Urinary bladder (tissue), 4 donors: ENCODE results near the gene CMIP. TPM values are rescaled to one million over a fixed set of nuclear protein-coding genes. Genes with fewer than 3 reads are reported as not detected.

ENCODE experiments used
- DNase-seq: peaks from one replicate; pipeline ENCODE4 v3.0.0-alpha.2; 2015; ENCODE audit errors: extremely low spot score
- H3K27ac ChIP-seq: one replicate; pipeline ENCODE4 v1.5.1; 2013; ENCODE audit warnings: low read depth, mild to moderate bottlenecking, moderate library complexity
- H3K36me3 ChIP-seq: one replicate; pipeline ENCODE4 v1.6.1; 2013; ENCODE audit warnings: mild to moderate bottlenecking, moderate library complexity; ENCODE audit not compliant: insufficient read depth
- H3K4me1 ChIP-seq: one replicate; pipeline ENCODE4 v1.6.1; 2013; ENCODE audit warnings: mild to moderate bottlenecking, moderate library complexity; ENCODE audit not compliant: insufficient read depth
- H3K4me3 ChIP-seq: one replicate; pipeline ENCODE4 v1.5.1; 2013; ENCODE audit warnings: low read depth, low read length
- WGBS: extraction: QIAGEN DNeasy Blood & Tissue Kit; methylation state at CpG from one replicate; pipeline ENCODE4 v1.1.7; 2013; 5-methylcytosine and 5-hydroxymethylcytosine counted together
- polyA plus RNA-seq: library from polyadenylated mRNA; stranded (reverse); fragments of 200-250 nt; gene quantifications from one replicate; pipeline ENCODE4 v1.2.3, GENCODE V29; 2013
- total RNA-seq: library from RNA; depleted of rRNA; stranded (reverse); fragments of >200 nt; gene quantifications from one replicate; pipeline ENCODE4 v1.2.3, GENCODE V29; 2014
- donor health status: healthy with polysubstance abuse.
- donor health status: healthy.

The CMIP gene
- total and polyA plus RNA-seq, 2 donors: 21.7 to 29.4 TPM

DNA sequence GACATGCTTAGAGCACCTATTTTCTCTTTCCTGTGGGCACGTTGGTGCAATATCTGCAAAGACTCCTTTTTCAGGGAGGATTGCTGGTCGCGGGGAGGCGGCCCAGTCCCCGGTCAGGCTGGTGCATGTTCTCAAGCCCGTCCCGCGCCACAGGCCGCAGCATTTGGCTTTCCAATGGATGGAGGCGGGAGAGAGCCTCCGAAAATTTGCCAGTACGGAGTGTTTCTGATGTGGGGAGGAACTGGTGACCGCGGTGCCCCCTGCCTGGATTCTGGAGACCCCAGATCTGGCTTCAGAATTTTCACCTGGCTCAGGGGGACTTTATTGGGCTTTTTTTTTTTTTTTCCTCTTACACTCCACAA is 2.3 kb downstream of the CMIP start:
- Histone ChIP-seq H3K4me3 (peak overlapping the region; percentile 93), H3K27ac (peak overlapping the region; percentile 85), H3K4me1 (no peaks in the 10 kb centered on the region), H3K36me3 (no peaks in the 10 kb centered on the region)
- DNase-seq: no peak
- WGBS: 43% methylated on average over 14 of the region's 14 CpGs

DNA sequence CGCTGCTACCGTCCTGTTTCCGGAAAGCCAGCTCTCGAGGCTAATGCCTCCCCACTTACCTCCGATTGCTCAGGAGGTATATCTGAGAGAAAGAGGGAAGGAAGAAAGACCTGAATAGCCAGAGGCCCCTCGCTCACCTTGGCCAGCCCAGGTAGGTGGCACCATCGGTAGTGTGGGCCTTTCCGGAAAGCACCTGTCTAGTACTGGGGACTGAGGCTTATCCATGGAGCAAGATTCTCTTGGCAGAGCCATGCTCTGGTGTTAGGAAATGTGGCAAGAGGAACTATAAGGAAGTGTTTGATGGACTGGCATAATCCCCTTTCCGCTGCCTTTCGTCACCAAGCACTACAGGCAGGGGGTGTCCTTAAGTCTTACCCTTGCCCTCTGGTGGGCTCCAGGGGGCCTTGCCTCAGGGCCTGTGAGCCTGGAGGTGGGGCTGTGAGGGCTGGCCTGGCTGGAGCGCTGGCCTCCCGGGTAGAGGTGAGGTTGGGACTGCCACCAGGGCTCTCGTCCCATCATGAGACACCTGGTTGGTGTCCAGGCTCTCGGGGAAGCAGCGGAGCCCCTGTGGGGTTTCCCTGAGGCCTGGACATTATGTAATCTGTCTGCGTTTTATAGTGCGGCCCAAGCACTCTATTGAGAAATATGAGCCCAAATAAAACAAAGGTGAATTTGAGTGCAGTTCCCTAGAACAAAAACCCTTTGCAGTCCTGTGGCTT is 2.9 kb downstream of the CMIP start:
- DNase-seq: no peak
- Histone ChIP-seq H3K4me3 (no peak overlapping the region), H3K4me1 (no peaks in the 10 kb centered on the region), H3K36me3 (no peaks in the 10 kb centered on the region), H3K27ac (peak overlapping the region; percentile 85)
- 66% methylated on average over 17 of the region's 17 CpGs for WGBS

DNA sequence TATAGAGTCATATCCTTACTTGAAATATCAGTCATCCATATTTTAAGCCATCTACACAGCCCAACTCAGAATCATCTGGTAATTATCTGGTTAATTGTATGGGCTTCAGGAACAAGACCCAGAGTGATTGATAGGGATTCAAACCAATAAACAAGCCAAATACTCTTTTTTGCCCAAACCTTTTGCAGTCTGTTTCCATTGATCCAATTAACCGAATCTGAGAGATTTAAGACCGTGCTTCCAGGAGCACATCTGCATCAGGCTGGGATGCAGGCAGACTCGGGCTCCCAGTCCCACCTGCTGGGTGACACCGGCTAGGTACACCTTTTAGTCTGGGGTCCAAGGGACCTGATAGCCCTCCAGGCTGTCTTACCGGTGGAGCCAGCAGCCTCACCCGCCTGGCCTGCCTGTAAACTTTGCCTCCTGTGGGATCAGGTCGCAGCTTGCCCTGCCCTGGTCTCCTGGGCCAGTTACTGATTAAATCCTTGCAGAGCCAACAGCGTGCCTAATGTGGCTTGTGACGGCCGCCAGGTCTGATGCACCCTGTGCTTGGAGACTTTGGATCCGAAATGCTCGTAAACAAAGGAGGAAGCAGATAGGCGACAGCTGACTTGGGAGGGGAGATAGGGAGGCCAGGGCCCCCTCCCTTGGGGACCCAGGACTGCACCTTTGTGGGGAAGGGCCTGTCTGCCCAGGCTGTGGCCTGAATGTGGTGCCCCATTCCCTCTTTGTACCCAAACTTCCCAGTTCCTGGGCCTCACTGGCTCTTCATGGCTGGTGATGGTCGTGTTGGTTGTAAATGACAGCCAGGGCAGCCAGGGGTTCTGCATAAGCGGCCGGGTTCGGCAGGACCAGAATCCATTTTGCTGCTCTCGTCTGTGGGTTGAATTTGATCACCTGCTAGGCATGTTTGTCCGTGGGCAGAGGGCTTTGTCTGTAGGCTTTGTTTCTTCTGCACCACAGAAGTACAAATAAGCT is 3.8 kb downstream of the CMIP start:
- no peak for DNase-seq
- Histone ChIP-seq H3K4me3 (no peak overlapping the region), H3K27ac (peak overlapping the region; percentile 85), H3K4me1 (no peaks in the 10 kb centered on the region), H3K36me3 (no peaks in the 10 kb centered on the region)
- 65% methylated on average over 19 of the region's 19 CpGs for WGBS

DNA sequence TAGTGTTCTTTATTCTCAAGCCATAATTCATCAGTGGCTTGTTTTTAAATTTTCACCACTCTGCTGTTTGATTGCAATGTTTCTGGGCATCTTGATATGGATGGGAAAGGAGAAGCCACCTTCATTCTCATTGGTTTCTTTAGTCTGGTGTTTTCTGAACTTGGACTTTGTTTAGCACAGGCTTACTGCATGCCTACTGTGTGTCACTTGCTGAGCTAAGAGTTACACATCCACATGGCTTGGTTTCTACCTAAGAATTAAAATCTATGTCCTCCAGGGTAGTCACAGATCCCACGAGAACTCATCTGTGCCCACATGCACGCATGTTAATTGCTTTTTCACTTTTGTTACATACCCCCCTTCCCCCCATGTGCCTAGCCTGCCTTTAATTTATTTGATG is 4.6 kb downstream of the CMIP start:
- H3K4me1 ChIP-seq: no peaks in the 10 kb centered on the region
- H3K4me3 ChIP-seq: no peak overlapping the region
- H3K36me3 ChIP-seq: no peaks in the 10 kb centered on the region
- 93% methylated on average over 2 of the region's 2 CpGs for WGBS
- H3K27ac ChIP-seq: peak overlapping the region; percentile 69
- no peak for DNase-seq

DNA sequence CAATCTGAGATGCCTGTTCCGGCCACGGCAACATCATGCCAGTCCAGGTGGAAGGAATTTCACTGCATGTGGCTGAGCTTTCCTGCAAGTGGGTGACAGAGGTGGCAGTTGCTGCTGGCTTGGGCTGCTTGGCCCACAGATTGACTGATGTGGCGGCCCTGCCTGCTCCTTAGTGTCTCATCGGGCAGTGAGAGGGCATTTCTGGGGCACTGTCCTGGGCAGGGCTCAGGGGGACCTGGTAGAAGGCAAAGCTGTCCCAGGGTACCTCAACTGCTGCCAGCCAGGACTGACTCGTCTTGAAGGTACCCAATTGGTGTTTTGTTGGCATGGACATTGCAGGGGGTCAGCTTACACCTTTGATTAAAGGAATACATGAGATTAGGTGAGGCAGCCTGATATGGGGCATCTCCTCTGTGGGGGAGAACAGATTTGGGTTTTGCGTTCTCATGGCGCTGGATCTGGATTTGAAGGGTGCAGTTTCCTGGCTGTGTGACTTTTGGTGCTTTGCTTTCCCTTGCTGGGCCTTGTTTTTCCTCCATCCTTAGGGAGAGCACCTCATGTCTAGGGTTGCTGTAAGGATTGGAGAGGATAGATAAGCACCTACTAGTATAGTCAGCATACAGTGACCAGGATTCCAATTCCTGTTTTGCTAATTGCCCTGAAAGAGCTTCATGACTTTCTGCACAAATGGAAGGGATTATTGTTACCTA is 5.4 kb downstream of the CMIP start:
- WGBS: 91% methylated on average over 7 of the region's 7 CpGs
- Histone ChIP-seq H3K36me3 (no peaks in the 10 kb centered on the region), H3K4me3 (no peak overlapping the region), H3K27ac (no peak overlapping the region), H3K4me1 (no peaks in the 10 kb centered on the region)
- DNase-seq: no peak

DNA sequence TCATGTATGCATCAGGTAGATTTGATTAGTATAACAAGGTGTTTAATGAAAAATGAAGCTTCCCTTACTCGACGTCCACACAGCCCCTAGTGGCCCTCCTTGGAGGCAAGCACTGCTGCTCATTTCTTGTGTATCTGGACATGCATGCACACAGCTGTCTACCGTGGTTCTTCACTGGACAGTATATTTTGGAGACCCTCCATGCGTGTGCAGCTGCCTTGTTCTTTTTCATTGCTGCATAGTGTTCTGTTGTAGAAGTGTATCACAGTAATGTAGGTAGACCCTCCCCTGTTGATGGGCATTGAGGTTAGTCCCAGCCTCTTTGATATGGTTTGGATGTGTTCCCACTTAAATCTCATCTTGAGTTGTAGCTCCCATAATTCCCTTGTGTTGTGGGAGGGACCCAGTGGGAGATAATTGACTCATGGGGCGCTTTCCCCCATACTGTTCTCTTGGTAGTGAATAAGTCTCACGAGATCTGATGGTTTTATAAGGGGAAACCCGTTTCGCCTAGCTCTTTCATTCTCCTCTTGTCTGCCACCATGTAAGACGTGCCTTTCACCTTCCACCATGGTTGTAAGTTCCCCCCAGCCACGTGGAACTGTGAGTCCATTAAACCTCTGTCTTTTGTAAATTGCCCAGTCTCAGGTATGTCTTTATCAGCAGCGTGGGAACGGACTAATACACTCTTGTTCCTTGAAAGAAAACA is 6.3 kb downstream of the CMIP start:
- H3K27ac ChIP-seq: no peak overlapping the region
- 89% methylated on average over 12 of the region's 12 CpGs for WGBS
- H3K36me3 ChIP-seq: no peaks in the 10 kb centered on the region
- no peak overlapping the region for H3K4me3 ChIP-seq
- no peak for DNase-seq
- no peaks in the 10 kb centered on the region for H3K4me1 ChIP-seq

DNA sequence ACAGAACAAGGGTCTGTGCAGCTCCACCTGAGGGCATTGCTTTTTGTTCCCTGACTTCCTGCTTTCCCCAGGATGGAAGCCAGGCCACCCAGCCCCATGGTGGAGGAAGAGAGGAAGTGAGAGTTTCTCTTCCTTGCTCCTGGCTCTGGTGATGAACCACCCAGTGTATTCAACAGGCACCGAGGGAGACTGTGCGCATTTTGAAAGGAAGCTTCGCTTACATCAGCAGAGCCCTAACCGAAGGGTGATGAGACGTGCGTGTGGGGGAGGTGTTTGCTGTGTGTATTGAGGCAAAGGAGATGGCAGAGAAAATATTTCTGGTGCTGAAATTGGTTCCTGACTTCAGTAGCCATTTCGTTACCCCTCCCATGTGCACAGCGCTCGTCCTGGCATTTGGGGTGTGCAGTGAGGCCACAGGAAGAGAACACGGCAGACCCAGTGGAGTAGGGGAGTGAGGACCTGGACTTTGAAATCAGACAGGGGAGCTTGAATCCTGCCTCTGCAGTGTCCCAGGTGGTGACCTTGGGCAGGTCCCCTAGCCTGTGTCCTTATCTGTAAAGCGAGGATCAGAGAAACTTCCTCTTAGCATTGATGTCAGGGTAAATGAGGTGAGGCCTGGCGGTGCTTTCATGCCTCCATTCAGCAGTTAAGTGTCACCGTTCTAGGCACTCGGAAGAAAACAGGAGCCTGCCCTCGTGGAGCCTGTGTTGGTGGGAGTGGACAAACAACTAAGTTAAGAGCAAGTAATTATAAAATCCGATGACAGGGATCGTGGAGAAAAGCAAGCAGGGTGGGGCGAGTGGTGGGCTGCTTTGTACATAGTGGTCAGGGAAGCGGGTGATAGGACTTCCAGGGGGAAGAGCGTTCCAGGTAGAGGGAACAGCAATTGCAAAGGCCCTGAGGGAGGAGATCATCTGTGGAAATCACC is 7.4 kb downstream of the CMIP start:
- 79% methylated on average over 20 of the region's 20 CpGs for WGBS
- no peaks in the 10 kb centered on the region for H3K36me3 ChIP-seq
- no peak for DNase-seq
- H3K4me3 ChIP-seq: no peak overlapping the region
- no peak overlapping the region for H3K27ac ChIP-seq
- no peaks in the 10 kb centered on the region for H3K4me1 ChIP-seq

DNA sequence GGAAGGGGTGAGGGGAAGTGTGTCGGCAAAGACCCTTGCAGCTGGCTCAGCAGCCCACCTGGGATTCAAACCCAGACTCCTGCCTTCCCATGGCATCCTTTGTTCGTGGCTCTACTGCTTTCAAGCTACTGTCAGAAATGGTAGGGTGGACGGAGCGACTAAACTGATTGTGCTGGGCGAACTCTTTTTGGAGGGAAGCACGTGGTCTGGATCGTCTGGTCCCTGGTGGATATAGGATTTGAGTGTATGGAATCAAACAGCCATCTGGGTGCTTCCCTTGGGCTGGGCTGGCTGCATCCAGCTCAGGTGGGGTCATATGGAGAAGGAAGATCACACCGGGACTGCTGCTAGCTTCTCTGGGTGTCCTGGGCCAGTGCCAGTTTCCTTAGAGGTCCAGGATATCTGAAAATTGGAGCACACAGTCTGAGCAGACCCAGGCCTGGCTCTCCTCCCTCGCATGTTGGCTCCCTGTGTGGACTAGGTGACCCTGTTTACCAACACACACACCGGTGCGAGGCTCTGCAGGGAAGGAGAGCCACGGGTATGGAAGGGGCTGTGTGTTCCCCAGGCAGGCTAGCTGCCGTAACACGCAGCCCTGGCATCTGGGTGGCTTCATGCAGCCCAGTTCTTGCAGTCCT is 8.6 kb downstream of the CMIP start:
- Histone ChIP-seq H3K27ac (no peak overlapping the region), H3K36me3 (no peaks in the 10 kb centered on the region), H3K4me3 (no peak overlapping the region), H3K4me1 (peaks cover 3% of the 10 kb centered on the region)
- WGBS: 82% methylated on average over 14 of the region's 14 CpGs
- no peak for DNase-seq

DNA sequence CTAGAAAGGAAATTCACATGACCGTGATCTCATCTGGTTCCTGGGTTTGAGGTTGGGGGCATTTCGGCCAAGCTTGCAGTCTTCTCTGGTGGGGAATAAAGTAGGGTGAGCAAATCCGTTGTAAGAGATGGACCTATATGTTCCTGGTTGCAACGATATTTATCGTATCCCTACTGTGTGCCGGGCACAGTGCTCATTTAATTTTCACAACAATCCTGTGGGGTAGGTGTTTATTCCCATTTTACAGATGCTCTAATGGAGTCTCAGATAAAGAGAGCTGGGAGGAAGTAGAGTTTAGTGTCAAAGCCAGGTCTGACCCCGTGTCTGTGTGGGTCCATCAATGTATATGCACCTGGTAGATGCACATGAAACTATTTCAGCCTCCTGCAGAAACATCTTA is 9.4 kb downstream of the CMIP start:
- H3K27ac ChIP-seq: no peak overlapping the region
- DNase-seq: no peak
- H3K36me3 ChIP-seq: no peaks in the 10 kb centered on the region
- 91% methylated on average over 7 of the region's 7 CpGs for WGBS
- H3K4me1 ChIP-seq: peaks cover 3% of the 10 kb centered on the region
- H3K4me3 ChIP-seq: no peak overlapping the region

DNA sequence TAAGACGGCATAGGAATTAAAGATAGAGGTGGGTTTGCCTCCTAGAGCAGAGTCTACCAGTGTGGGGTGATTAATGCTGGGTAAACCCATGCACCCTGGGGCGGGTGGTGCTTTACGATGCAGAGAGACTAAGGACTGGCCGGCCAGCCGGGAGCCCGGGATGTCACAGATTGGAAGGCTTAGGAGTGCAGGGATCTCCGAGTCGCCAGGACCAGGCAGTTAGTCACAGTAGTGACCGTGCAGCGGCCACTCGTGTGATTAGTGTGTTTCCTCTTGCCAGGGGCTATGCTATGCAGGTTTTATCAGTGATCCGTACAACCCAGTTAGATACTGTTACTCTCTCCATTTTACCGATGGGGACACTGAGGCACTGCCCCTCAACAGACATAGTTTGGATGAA is 10.4 kb downstream of the CMIP start:
- no peak for DNase-seq
- no peak overlapping the region for H3K4me3 ChIP-seq
- no peak overlapping the region for H3K27ac ChIP-seq
- 91% methylated on average over 13 of the region's 13 CpGs for WGBS
- H3K4me1 ChIP-seq: peaks cover 3% of the 10 kb centered on the region
- no peaks in the 10 kb centered on the region for H3K36me3 ChIP-seq

DNA sequence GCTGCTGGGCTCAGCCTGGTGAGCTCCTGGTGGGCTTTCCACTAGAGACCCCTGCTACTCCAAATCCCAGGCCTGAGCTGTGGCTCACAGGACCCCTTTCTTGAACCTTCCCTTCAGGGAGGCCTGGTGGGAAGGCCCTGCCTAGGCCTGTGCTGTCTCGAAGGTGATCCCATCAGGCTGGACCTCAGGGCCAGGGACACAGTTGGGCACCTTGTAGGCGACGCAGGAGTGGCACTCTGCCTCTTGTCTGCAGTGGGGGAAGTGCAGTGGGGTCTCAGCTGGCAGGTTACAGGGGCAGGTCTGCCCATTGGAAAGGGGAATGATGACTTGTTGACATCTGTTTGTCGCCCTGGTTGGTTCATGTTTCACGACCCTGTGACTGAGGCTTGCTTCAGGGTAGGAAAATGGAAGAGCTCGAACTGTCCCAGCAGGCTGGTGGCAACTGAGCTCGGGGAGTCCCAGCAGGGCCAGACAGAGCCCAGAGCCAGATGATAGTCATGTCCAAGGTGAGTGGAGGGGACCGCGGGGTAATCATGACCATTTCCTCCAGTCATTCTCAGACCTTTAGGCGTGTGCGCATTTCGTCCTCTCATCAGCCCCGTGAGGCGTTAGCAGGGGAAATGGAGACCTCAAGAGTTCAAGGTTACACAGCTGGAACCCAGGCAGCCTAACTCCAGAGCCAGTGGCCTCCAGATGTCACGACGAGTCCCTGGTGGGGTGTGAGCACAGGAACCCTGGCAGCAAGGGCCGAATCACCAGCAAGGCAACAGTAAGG is 11.3 kb downstream of the CMIP start:
- Histone ChIP-seq H3K27ac (no peak overlapping the region), H3K36me3 (no peaks in the 10 kb centered on the region), H3K4me3 (no peak overlapping the region), H3K4me1 (peaks cover 3% of the 10 kb centered on the region)
- DNase-seq: no peak
- 81% methylated on average over 17 of the region's 17 CpGs for WGBS
